Caki2 (cell line): ENCODE data around the gene NTN3. TPM values are rescaled to one million over a fixed set of nuclear protein-coding genes. Genes with fewer than 3 reads are reported as not detected.
"Not testable (repeated sequence)": the region's sequence is repeated elsewhere in the genome, so short reads cannot be mapped to it uniquely, and the experiment has no call there.

Source experiments
- DNase-seq: peaks from one replicate; pipeline ENCODE4 v3.0.0-alpha.2; 2015; ENCODE audit warnings: low read depth
- in situ Hi-C: cut with HindIII; loops from 2 replicates; pipeline ENCODE4 v1.10.0; 2016; ENCODE audit warnings: low sequenced_read_pairs, low pct_unique_long_range_greater_than_20kb, mixed read lengths
- total RNA-seq: library from RNA; depleted of rRNA; stranded (reverse); fragments of >200 nt; shearing (Covaris generic); gene quantifications from 2 replicates; pipeline ENCODE4 v1.2.3, GENCODE V29; 2014; ENCODE audit warnings: low replicate concordance; rRNA removed

Gene NTN3
- not detected in 2 replicates for total RNA-seq

- in situ Hi-C loops = no loop called here
- no peak for DNase-seq
Observed at GRCh38 chr16:2471016-2471652, at the start of gene NTN3. NTN3 (plus strand) TSS chr16:2471297; CDS start chr16:2471702, 405 bp downstream.

DNA sequence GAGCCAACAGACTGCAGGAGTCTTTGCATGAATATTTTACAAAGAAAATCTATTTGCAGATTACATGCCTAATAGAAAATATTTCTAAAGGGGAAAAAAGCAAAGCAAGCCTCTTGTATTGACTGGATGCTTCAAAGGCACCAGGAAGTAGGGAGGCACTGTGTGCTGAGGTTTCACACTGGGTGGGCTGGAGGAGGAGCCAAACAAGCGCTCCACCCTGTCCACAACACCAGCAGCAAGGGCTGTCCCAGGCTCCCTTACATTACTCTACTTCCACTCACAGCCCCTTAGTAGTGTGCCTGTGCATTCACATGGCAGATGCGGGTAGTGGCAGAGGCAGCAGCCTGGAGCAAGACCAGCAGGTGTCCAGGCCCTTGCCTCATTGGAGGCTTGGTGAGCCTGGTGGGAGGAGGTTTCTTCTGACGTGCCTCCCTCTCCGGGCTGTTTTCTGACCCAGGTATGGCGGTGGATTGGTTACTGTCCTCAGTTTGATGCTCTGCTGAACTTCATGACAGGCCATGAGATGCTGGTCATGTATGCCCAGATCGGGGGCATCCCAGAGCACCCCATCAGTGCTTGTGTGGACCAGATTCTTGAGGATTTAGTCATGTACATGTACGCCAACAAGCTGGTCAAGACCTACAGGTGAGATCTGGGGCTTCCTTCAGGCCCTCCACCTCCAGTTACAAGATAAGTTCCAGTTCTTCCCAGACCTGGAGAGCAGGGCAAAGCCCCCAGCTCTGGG lies 48.8 kb upstream of the NTN3 start:
- in situ Hi-C loops = no loop called here
- DNase-seq = no peak

DNA sequence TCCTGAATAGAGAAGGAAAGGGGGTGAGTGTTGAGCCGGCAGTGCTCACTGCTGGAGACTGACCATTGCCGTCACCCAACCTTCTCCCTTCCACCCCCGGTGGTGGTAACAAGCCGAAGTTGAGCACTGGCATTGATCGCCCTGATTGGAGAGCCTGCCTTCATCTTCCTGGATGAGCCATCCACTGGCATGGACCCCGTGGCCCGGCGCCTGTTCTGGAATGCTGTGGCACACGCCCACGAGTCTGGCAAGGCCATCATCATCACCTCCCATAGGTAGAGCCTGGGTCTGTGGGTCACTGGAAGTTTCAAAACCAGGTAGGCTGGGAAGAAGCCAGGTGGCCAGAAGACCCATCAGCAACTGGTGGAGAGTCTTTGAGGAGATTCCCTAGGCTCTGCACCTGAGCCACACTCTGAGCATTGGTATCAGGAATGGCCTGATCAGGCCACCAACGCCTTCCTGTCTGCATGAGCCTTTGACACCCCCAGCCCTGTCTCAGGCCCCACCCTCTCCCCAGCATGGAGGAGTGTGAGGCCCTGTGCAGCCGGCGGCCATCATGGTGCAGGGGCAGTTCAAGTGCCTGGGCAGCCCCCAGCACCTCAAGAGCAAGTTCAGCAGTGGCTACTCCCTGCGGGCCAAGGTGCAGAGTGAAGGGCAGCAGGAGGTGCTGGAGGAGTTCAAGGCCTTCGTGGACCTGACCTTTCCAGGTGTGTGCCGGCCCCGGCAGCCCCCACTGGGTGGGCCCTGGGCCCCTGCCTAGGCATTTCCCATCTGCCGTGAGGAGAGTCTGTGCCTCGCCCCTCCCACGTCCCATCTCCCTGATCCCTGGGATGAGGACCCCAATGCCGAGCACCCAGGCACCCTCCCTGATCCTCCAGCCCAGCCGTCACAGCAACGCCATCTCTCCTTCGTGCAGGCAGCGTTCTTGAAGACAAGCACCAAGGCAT lies 46.8 kb upstream of the NTN3 start:
- in situ Hi-C loops = no loop called here
- no peak for DNase-seq

- no peak for DNase-seq
- in situ Hi-C loops = no loop called here
Observed at GRCh38 chr16:2425008-2425518, 46.0 kb upstream of the NTN3 start.

DNA sequence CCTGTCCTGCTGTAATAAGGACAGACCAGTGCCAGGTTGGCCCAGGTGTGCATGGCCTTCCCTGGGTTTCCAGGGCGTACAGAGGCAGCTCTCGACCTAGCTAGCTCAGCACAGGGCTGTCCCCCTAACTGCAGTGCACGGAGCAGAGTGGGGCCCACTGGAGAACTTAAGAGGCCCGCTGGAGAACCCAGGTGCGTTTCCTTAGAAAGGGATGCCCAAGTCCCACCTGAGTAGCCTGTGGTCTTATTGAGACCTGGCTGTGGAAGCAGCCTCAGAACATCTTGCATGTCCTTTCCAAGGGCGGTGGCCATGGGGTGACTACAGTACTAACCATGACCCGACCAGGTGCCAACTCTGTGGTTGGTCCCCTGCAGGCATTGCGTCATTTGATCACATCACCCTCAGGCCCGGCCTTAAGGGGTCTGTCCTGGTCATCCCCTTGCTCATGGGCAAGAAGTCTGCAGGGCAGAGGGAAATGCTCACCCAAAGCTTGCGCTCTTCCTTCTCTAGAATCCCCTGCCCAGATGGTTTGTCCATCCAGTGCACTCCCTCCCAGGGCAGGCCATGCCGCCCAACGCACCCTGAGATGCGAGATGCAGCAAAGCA lies 45.2 kb upstream of the NTN3 start:
- no peak for DNase-seq
- in situ Hi-C loops = no loop called here

DNA sequence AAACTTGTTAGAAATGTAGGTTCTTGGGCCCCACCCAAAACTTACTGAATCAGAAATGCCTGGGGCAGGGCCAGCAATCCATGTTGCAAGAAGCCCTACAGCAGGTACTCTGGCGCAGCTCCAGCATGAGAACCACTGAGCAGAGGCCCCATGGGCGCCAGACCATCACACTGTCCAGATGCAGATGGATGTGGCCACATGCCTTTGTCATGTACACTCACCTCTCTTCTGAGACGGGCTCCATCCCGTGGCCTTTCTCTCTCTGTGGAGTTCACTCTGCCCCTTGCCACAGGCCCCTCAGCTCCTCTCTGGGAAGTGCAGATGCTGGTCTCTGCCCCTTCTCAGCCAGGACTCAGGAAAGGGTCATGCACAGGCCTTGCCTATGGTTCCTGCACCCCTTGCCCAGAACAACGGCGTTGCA lies 44.1 kb upstream of the NTN3 start:
- in situ Hi-C loops = no loop called here
- DNase-seq = no peak

GRCh38 chr16:2427526-2427925 lies 43.6 kb upstream of the NTN3 start:
- in situ Hi-C loops = no loop called here
- no peak for DNase-seq

DNA sequence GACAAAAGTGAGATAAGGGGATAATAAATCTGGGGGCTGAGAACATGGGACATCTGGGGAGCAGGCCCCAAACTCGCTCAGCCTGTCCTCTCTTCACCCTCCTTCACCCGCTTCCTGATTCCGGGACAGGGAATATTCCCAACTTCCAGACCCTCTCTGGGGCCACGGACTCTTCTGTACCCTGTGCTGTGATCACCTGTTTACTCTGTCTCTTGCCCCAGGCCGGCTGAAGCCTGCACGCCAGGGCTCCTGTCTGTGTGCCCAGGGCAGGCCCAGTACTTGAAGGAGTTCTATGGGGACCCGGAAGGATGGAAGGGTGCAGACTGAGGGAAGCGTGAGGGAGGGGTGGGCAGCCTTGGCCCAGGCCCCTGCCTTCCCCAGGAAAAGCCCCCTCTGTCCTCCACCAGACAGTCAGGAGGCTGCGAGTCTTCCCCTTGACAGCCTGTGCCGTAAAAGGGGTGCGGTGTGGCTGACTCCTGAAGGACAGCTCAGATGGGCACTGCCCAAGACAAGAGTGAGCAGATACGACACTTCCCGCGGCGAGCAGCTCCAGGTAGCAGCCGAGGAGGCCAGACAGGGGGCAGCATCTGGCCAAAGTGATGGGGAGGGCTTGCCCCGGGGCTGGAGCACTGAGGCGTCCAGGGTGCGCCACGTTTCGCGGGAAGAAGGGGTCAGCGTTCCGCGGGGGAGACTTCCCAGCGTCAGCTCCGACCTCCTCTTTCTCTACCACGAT lies 42.9 kb upstream of the NTN3 start:
- peak; percentile 38 for DNase-seq
- in situ Hi-C loops = no loop called here

GRCh38 chr16:2428784-2429033 lies 42.4 kb upstream of the NTN3 start:
- in situ Hi-C loops = no loop called here
- DNase-seq = no peak

DNA sequence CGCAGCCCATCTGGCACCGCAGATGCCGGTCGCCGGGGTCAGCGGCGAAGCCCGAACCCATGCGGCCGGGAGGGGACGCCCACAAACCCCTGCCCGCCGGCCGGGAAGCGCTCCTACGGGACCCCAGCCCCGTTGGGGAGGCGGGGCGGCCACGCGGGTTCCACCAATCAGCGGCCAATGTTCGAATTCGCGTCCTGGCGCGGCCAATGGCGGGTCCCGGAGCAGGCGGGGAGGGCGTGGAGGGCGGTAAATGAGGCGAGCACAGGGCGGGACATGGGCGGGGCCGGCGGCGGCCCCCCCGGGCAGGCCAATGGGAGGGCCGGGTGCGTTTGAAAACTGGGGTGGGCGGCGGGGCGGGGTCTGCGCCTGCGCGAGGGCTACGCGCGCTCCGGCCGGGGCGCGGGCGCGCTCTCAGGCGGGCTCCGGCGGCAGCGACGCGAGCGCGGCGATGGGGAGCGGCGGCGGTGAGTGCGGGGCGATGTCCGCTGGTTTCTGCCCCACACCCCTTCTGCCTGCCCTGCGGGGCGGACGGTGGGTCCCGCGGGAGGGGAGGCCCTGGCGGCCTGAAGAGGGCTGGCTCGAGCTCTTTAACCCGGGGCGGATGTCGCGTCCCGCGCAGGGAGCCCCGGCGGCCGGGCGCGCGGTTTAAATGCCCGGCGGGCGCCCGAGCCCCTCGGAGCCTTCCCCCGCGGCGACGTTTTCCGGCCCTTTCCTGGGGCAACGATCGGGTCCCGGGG lies 41.9 kb upstream of the NTN3 start, which contains the start of gene CCNF:
TSS of gene CCNF (plus strand) at position 414 of the 737 bp plus-strand sequence. CDS start at position 449, 35 bp downstream.
- peak; percentile 95 for DNase-seq
- in situ Hi-C loops = no loop called here

DNA sequence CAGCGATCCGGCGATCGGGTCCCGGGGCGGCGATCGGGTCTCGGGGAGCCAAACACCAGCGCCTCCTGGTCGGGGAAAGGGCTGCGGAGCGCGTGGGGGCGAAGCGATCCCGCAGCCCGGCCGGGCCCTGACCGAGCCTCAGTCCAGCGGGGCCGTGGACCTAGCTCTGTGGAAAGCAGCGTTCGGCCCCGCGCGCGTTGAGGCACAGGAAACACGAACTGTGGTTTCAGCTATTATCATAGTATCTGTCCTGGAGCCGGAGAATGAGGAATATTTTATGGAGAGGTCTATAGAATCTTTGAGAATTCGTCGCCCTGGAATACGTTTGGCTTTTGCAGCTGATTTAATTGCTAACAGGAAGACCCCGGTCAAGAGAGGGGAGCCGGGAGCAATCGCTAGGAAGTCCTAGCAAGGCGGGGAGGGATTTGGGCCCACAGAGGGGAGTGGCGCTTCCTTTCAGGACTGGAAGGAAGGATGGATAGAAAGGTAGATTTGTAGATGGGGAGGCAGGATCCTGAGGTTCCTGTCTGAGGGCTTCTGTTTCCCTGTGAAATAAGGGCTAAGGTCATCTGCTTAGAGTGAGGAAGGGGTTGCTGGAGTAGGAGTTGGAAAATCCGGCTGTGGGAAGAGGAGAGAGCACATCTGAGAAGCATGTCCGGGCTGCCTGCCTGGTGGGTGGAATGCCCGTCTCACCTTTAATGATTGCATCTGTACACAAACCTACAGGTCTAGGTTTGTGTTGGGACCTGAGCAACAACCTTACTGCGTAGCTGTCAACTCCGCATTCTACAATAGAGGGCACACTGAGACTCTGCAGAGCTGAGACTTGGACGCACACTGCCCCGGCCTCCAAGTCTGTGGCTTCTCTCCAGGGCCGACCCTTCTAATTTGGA lies 41.1 kb upstream of the NTN3 start:
- DNase-seq = no peak
- in situ Hi-C loops = no loop called here

- in situ Hi-C loops = no loop called here
- no peak for DNase-seq
Observed at GRCh38 chr16:2432286-2432685, 38.8 kb upstream of the NTN3 start.

DNA sequence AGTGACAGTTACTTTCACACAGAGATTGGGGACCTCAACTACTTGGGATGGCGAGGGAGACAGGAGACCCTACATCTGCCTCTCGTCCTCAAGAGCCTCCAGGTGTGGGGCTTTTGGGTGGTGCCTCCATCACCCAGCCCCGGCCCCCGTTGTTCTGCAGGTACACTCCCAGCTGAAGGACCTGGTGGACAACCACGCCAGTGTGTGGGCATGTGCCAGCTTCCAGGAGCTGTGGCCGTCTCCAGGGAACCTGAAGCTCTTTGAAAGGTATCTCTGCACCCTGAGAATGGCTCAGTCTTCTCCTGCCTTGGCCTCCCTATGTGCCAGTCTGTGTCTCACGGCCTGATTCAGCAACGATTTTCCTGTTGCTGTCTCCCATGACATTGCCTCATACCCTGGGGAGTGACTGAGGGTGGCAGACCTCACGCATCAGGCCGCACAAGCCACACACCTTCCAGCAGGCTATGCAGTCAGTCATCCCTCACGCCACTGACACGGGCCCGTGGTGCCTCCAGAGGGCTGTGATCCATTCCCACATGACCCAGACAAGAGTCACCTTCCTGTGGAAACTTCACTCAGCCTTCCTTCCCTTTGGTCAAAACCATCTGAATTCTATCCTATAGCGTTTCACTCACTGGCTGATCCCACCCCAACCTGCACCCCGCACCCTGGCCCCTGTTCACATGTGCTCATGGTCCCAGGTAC lies 38.1 kb upstream of the NTN3 start:
- in situ Hi-C loops = no loop called here
- no peak for DNase-seq

GRCh38 chr16:2435236-2435635 lies 35.9 kb upstream of the NTN3 start:
- DNase-seq, in situ Hi-C loops: not testable (repeated sequence)

DNA sequence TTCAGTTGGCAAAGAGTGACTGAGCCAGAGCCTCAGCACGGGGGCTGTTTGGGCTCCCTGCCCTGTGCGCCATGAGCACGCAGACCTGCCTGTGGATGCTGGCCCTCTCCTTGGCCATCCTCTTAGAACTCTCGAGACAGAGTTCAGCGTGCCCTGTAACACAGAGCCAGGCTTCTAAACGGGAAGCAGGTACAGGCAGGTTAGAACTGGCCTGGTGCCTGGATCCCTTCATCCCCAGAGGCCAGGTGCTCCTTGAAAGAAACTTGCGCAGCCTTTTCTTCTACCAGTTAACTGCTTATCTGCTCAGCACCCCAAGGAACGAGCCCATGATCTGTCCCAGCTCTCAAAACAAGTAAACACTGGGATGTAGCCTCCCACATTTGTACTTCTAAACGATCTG lies 35.0 kb upstream of the NTN3 start:
- DNase-seq = no peak
- in situ Hi-C loops = no loop called here
